SK-N-SH treated with all-trans-retinoic acid at 6 μM for 48 hours (cell line): Measurements from ENCODE around the gene DOK6.

ENCODE experiments used
- ATAC-seq: fragments of 200-7000 bp; cut with Tn5 transposase; 3 replicates; pipeline ENCODE4 v1.9.1; 2020; ENCODE audit warnings: mild to moderate bottlenecking, moderate library complexity
- ARNTL ChIP-seq: fragments of 450-650 bp; formaldehyde crosslinking; IDR thresholded peaks from 2 replicates; pipeline ENCODE4 v1.5.0; 2020; ENCODE audit warnings: low read depth, mild to moderate bottlenecking, moderate library complexity, borderline replicate concordance
- BACH2 ChIP-seq: fragments of 250-450 bp; sonication (Bioruptor Pico); IDR thresholded peaks from 2 replicates; pipeline ENCODE4 v1.9.0; 2021; ENCODE audit warnings: mild to moderate bottlenecking, borderline replicate concordance
- CREB5 ChIP-seq: fragments of 250-450 bp; sonication (Bioruptor Pico); IDR thresholded peaks from 2 replicates; pipeline ENCODE4 v1.5.1; 2020; ENCODE audit warnings: low read depth, mild to moderate bottlenecking, moderate library complexity
- CSRNP3 ChIP-seq: fragments of 250-450 bp; sonication (Bioruptor Pico); IDR thresholded peaks from 2 replicates; pipeline ENCODE4 v1.5.1; 2021; ENCODE audit warnings: mild to moderate bottlenecking, moderate library complexity
- ESRRG ChIP-seq: fragments of 250-450 bp; sonication (Bioruptor Pico); IDR thresholded peaks from 2 replicates; pipeline ENCODE4 v1.6.1; 2021; ENCODE audit warnings: mild to moderate bottlenecking
- GLIS3 ChIP-seq: fragments of 250-450 bp; sonication (Bioruptor Pico); IDR thresholded peaks from 2 replicates; pipeline ENCODE4 v1.5.0; 2020; ENCODE audit warnings: mild to moderate bottlenecking, moderate library complexity
- ISL1 ChIP-seq: fragments of 250-450 bp; sonication (Bioruptor Pico); IDR thresholded peaks from 2 replicates; pipeline ENCODE4 v2.1.2; 2022; ENCODE audit warnings: mild to moderate bottlenecking, moderate library complexity
- OSR1 ChIP-seq: fragments of 250-450 bp; sonication (Bioruptor Pico); IDR thresholded peaks from 2 replicates; pipeline ENCODE4 v1.8.0; 2022; ENCODE audit warnings: moderate library complexity, mild to moderate bottlenecking, inconsistent platforms
- PATZ1 ChIP-seq: fragments of 250-450 bp; sonication (Bioruptor Pico); IDR thresholded peaks from 2 replicates; pipeline ENCODE4 v1.8.0; 2020; ENCODE audit warnings: mild to moderate bottlenecking, moderate library complexity, borderline replicate concordance
- POU6F1 ChIP-seq: fragments of 250-450 bp; sonication (Bioruptor Pico); IDR thresholded peaks from 2 replicates; pipeline ENCODE4 v1.8.0; 2021; ENCODE audit warnings: low read depth, mild to moderate bottlenecking, moderate library complexity, borderline replicate concordance
- RARB ChIP-seq: fragments of 250-450 bp; sonication (Bioruptor Pico); IDR thresholded peaks from 2 replicates; pipeline ENCODE4 v1.8.0; 2021; ENCODE audit warnings: mild to moderate bottlenecking, moderate library complexity
- TCF4 ChIP-seq: fragments of 250-450 bp; sonication (Bioruptor Pico); IDR thresholded peaks from 2 replicates; pipeline ENCODE4 v1.8.0; 2021; ENCODE audit warnings: mild to moderate bottlenecking, moderate library complexity, borderline replicate concordance
- ZC3H10 ChIP-seq: fragments of 250-450 bp; sonication (Bioruptor Pico); IDR thresholded peaks from 2 replicates; pipeline ENCODE4 v1.5.1; 2021; ENCODE audit warnings: mild to moderate bottlenecking, moderate library complexity
- ZFP3 ChIP-seq: fragments of 250-450 bp; sonication (Bioruptor Pico); IDR thresholded peaks from 2 replicates; pipeline ENCODE4 v1.5.0; 2020; ENCODE audit warnings: mild to moderate bottlenecking, moderate library complexity
- ZFP30 ChIP-seq: fragments of 450-650 bp; formaldehyde crosslinking; IDR thresholded peaks from 2 replicates; pipeline ENCODE4 v1.5.0; 2022; ENCODE audit warnings: mild to moderate bottlenecking, moderate library complexity
- ZNF70 ChIP-seq: fragments of 450-650 bp; formaldehyde crosslinking; IDR thresholded peaks from 2 replicates; pipeline ENCODE4 v1.5.0; 2020; ENCODE audit warnings: mild to moderate bottlenecking, moderate library complexity
- ZNF8 ChIP-seq: fragments of 450-650 bp; formaldehyde crosslinking; IDR thresholded peaks from 2 replicates; pipeline ENCODE4 v1.5.0; 2020; ENCODE audit warnings: mild to moderate bottlenecking, moderate library complexity

DOK6 gene

GRCh38 chr18:69725009-69725408 is 324.3 kb downstream of the DOK6 start (continued):
- TF ChIP-seq CREB5 (CRISPR knock-in tag), result no peak
- no peak for TF ChIP-seq ZC3H10
- no peak for TF ChIP-seq BACH2
- TF ChIP-seq ZFP3, result no peak
- no peak for TF ChIP-seq CSRNP3
- no peak for TF ChIP-seq ARNTL

GRCh38 chr18:69725855-69726508 is 325.3 kb downstream of the DOK6 start:
- TF ChIP-seq ZNF70 (CRISPR knock-in tag) (no peak), POU6F1 (CRISPR knock-in tag) (no peak), TCF4 (CRISPR knock-in tag) (no peak), ZFP30 (CRISPR knock-in tag) (no peak), GLIS3 (CRISPR knock-in tag) (no peak), ARNTL (no peak), CSRNP3 (no peak), ESRRG (CRISPR knock-in tag) (no peak), RARB (no peak), CREB5 (CRISPR knock-in tag) (no peak), ISL1 (no peak)

GRCh38 chr18:69727912-69728572 is 327.4 kb downstream of the DOK6 start:
- TF ChIP-seq ISL1 (peak; percentile 83), BACH2 (no peak), ZNF8 (CRISPR knock-in tag) (no peak)
- TF ChIP-seq, all 23 proteins: peak for 1
- ATAC-seq, result peak; percentile 73

More at GRCh38 chr18:69725855-69726508, 325.3 kb downstream of the DOK6 start:
- no peak for ATAC-seq

- no peak for TF ChIP-seq BACH2
- TF ChIP-seq CSRNP3, result no peak
- no peak for TF ChIP-seq PATZ1
- TF ChIP-seq ZFP3, result no peak
- TF ChIP-seq CREB5 (CRISPR knock-in tag), result no peak
- no peak for TF ChIP-seq POU6F1 (CRISPR knock-in tag)
- TF ChIP-seq OSR1, result no peak
- ATAC-seq, result no peak
These were observed 330.0 kb downstream of the DOK6 start for GRCh38 chr18:69730664-69731063.
